Upper lobe of left lung (tissue), 6 donors: Measurements from ENCODE around the gene THAP4. TPM values are rescaled to one million over a fixed set of nuclear protein-coding genes. Genes with fewer than 3 reads are reported as not detected.

Experiments used
- ATAC-seq, 2 donors: fragments of 200-7000 bp; cut with Tn5 transposase; one replicate each; pipeline ENCODE4 v1.9.1; 2022; ENCODE audit warnings: mild to moderate bottlenecking in 2 of 2, moderate library complexity in 2 of 2; ENCODE audit not compliant: low FRiP score in 2 of 2
- DNase-seq, 2 donors: peaks; one replicate each; pipeline ENCODE4 v3.0.0-alpha.2; 2019 to 2020
- H3K27ac ChIP-seq, 4 donors: fragments of 200-600 bp; sonication (generic); one replicate each; pipeline ENCODE4 v1.5.1; 2016 to 2019
- H3K27me3 ChIP-seq, 4 donors: fragments of 200-600 bp; sonication (generic); one replicate each; pipeline ENCODE4 v1.5.1; 2017 to 2019
- H3K36me3 ChIP-seq, 4 donors: fragments of 200-600 bp; sonication (generic); one replicate each; pipeline ENCODE4 v1.5.1; 2016 to 2019
- H3K4me1 ChIP-seq, 4 donors: fragments of 200-600 bp; sonication (generic); one replicate each; pipeline ENCODE4 v1.5.1; 2018 to 2019
- H3K4me3 ChIP-seq, 4 donors: fragments of 200-600 bp; sonication (generic); one replicate each; pipeline ENCODE4 v1.5.1; 2017 to 2019; ENCODE audit warnings: mild to moderate bottlenecking in 2 of 4, moderate library complexity in 1 of 4
- H3K9me3 ChIP-seq, 4 donors: fragments of 200-600 bp; sonication (generic); one replicate each; pipeline ENCODE4 v1.5.1; 2018 to 2019
- CTCF ChIP-seq, 6 experiments: fragments of 450-650 bp in 4 of 6; fragments of 200-600 bp in 2 of 6; sonication (generic) in 2 of 6; IDR thresholded peaks; one replicate each; pipeline ENCODE4 v1.5.1; 2016 to 2019; ENCODE audit warnings: antibody characterized with exemption in 6 of 6
- EP300 ChIP-seq, 4 donors: sonication (generic); formaldehyde crosslinking; IDR thresholded peaks; one replicate each; pipeline ENCODE4 v1.5.1; 2017; ENCODE audit warnings: antibody characterized with exemption in 4 of 4, control low read depth in 2 of 4
- POLR2A ChIP-seq, 4 donors: fragments of 450-650 bp; IDR thresholded peaks; one replicate each; pipeline ENCODE4 v1.5.1; 2016 to 2017; ENCODE audit warnings: antibody characterized with exemption in 4 of 4, mild to moderate bottlenecking in 2 of 4
- POLR2AphosphoS5 ChIP-seq, 2 donors: sonication (generic); formaldehyde crosslinking; IDR thresholded peaks; one replicate each; pipeline ENCODE4 v1.5.1; 2017; ENCODE audit warnings: antibody characterized with exemption in 2 of 2
- WGBS, 2 donors: methylation state at CpG; one replicate each; pipeline ENCODE4 v1.1.5; 2017 to 2018; 5-methylcytosine and 5-hydroxymethylcytosine counted together
- total RNA-seq, 6 donors: library from RNA; depleted of rRNA in 4 of 6; stranded (reverse); fragments of >200 nt in 4 of 6; gene quantifications; one replicate each; pipeline versions ENCODE4 v1.1.0 to v1.2.1, GENCODE V29; 2016 to 2021
- donor health status: DM: no; HTN: no; CAD: no; lungs with moderate emphysema.
- donor health status: DM: no; HTN: yes; CAD: no; lungs with severe emphysema.

THAP4 gene
- total RNA-seq, 6 donors from 2014 or later: 36.6 to 85.9 (median 48.1) TPM

DNA sequence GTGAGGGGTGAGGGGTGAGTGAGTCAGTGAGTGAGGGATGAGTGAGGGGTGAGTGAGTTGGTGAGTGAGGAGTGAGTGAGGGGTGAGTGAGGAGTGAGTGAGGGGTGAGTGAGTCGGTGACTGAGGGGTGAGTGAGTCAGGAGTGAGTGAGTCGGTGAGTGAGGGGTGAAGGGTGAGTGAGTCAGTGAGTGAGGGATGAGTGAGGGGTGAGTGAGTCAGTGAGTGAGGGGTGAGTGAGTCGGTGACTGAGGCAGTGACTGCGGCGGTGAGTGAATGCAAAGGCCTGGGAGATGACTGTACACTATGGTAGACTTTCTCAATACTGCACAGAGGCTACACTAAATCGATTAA is 16.6 kb downstream of the THAP4 start:
- peaks cover 0 to 2% (median 0%) of the 10 kb centered on the region in 4 donors for H3K36me3 ChIP-seq
- no peak overlapping the region for H3K27ac ChIP-seq
- no peak for TF ChIP-seq POLR2AphosphoS5 (IDR thresholded peaks at IDR 0.05)
- TF ChIP-seq EP300 (IDR thresholded peaks at IDR 0.05): no peak
- no peak for TF ChIP-seq POLR2A (IDR thresholded peaks at IDR 0.05)
- peaks cover 8 to 29% (median 10%) of the 10 kb centered on the region in 4 donors for H3K4me1 ChIP-seq
- no peak for ATAC-seq
- WGBS, 2 donors: 86% methylated on average over 6 of the region's 6 CpGs
- H3K4me3 ChIP-seq: no peak overlapping the region
- no peak for DNase-seq
- no peaks in the 10 kb centered on the region for H3K27me3 ChIP-seq
- H3K9me3 ChIP-seq: no peaks in the 10 kb centered on the region

DNA sequence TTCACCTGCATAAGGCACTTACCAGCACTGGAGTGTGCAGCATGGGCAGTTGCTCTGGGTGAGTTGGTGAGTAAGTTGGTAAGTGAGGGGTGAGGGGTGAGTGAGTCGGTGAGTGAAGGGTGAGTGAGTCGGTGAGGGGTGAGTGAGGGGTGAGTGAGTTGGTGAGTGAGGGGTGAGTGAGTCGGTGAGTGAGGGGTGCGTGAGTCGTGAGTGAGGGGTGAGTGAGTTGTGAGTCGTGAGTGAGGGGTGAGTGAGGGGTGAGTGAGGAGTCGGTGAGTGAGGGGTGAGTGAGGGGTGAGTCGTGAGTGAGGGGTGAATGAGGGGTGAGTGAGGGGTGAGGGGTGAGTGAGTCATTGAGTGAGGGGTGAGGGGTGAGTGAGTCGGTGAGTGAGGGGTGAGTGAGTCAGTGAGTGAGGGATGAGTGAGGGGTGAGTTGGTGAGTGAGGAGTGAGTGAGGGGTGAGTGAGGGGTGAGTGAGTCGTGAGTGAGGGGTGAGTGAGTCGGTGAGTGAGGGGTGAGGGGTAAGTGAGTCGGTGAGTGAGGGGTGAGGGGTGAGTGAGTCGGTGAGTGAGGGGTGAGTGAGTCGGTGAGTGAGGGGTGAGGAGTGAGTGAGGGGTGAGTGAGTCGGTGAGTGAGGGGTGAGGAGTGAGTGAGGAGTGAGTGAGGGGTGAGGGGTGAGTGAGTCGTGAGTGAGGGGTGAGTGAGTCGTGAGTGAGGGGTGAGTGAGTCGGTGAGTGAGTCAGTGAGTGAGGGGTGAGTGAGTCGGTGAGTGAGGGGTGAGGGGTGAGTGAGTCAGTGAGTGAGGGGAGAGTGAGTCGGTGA is 17.1 kb downstream of the THAP4 start:
- Histone ChIP-seq H3K4me1 (peaks cover 8 to 31% (median 10%) of the 10 kb centered on the region in 4 donors), H3K36me3 (peaks cover 0 to 2% (median 0%) of the 10 kb centered on the region in 4 donors), H3K27me3 (no peaks in the 10 kb centered on the region), H3K9me3 (no peaks in the 10 kb centered on the region), H3K27ac (no peak overlapping the region), H3K4me3 (no peak overlapping the region)
- DNase-seq (no peak), ATAC-seq (no peak)
- no peak for TF ChIP-seq POLR2AphosphoS5 (IDR thresholded peaks at IDR 0.05)
- no peak for TF ChIP-seq CTCF (IDR thresholded peaks at IDR 0.05)
- no peak for TF ChIP-seq EP300 (IDR thresholded peaks at IDR 0.05)
- no peak for TF ChIP-seq POLR2A (IDR thresholded peaks at IDR 0.05)
- WGBS, 2 donors: 87 to 88% methylated on average over 10 to 19 of the region's 20 CpGs

- Histone ChIP-seq H3K9me3 (no peaks in the 10 kb centered on the region), H3K4me3 (no peak overlapping the region), H3K4me1 (peaks cover 8 to 31% (median 10%) of the 10 kb centered on the region in 4 donors), H3K27ac (peak overlapping the region in 2 of 4 donors; percentile 79 to 84), H3K27me3 (no peaks in the 10 kb centered on the region), H3K36me3 (peaks cover 0 to 2% (median 0%) of the 10 kb centered on the region in 4 donors)
- TF ChIP-seq EP300 (IDR thresholded peaks at IDR 0.05) (no peak), POLR2A (IDR thresholded peaks at IDR 0.05) (no peak), POLR2AphosphoS5 (IDR thresholded peaks at IDR 0.05) (no peak), CTCF (IDR thresholded peaks at IDR 0.05) (no peak)
- WGBS, 2 donors: 91 to 92% methylated on average over 11 of the region's 11 CpGs
- no peak for ATAC-seq
- no peak for DNase-seq
These were observed 18.1 kb downstream of the THAP4 start for GRCh38 chr2:241618829-241619228.

DNA sequence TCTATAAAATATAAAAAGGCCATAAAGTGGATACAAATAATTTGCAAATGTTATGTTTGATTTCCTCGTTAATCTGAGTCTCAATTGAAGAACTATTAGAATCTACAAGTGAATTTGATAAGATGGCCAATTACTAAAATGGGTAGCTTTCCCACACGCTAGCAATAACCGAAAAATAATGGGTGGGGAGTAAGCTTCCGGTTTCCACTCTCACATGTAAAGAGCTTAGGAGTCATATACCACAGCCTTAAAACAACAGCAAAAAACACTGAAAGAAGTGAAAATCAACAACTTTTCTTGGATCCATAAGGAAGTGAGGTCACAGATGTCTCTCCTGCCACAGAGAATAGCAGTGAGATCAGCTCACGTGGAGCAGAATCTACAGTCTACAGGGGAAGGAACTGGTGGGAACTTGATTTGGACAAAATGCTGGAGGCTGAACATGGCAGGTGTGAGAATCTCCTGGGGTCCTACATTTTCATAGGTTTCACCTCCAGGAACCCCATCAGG is 18.6 kb downstream of the THAP4 start:
- Histone ChIP-seq H3K36me3 (peaks cover 0 to 2% (median 0%) of the 10 kb centered on the region in 4 donors), H3K9me3 (no peaks in the 10 kb centered on the region), H3K27me3 (no peaks in the 10 kb centered on the region), H3K27ac (peak overlapping the region in 3 of 4 donors; percentile 72 to 84 (median 79)), H3K4me1 (peaks cover 8 to 31% (median 11%) of the 10 kb centered on the region in 4 donors), H3K4me3 (no peak overlapping the region)
- no peak for DNase-seq
- no peak for ATAC-seq
- TF ChIP-seq POLR2AphosphoS5 (IDR thresholded peaks at IDR 0.05) (no peak), CTCF (IDR thresholded peaks at IDR 0.05) (no peak), POLR2A (IDR thresholded peaks at IDR 0.05) (no peak), EP300 (IDR thresholded peaks at IDR 0.05) (no peak)
- 77 to 80% methylated on average over 5 of the region's 5 CpGs for WGBS, 2 donors

DNA sequence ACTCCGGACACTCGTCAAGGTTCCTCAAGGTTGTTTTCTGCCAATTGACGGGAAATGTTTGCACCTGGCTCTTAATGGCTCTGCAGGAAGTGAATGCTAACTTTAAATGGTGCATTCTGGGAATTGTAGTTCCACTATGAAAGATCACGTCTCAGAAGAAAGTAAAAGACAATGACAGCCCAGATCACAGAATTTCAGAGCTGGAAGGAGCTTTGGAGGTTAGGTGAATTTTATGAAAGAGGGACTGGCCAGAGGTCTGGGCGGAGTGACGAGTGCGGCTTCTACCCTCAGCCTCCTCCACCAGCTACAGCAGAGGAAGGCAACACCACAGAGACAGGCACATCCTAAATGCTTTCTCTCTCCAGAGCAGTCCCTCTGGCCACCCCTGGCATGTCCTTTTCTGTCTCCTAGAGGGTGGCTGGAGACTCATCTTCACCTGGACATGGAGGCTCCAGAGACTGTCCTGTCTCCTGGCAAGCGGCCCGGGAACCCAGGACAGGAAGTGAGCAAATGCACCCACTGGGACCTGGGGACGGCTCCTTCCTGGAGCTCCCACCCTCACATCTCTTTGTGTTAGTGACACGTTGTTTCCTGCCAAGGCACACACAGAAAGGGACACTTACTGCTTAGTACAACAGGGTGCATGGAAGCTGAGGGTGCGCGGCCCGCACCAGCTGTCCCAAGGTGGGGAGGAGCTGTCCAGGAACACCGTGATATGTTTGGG is 19.4 kb downstream of the THAP4 start:
- ATAC-seq (peak; percentile 32 to 57), DNase-seq (peak in 1 of 2 donors; percentile 39)
- H3K4me1 ChIP-seq: peaks cover 8 to 33% (median 12%) of the 10 kb centered on the region in 4 donors
- 41 to 53% methylated on average over 12 to 15 of the region's 15 CpGs for WGBS, 2 donors
- peak overlapping the region; percentile 67 to 84 (median 76) for H3K27ac ChIP-seq
- H3K27me3 ChIP-seq: no peaks in the 10 kb centered on the region
- H3K4me3 ChIP-seq: peak overlapping the region in 3 of 4 donors; percentile 32 to 50 (median 46)
- peaks cover 0 to 2% (median 0%) of the 10 kb centered on the region in 4 donors for H3K36me3 ChIP-seq
- H3K9me3 ChIP-seq: no peaks in the 10 kb centered on the region
- TF ChIP-seq CTCF (IDR thresholded peaks at IDR 0.05): no peak
- TF ChIP-seq POLR2AphosphoS5 (IDR thresholded peaks at IDR 0.05): peak in 1 of 2 donors; percentile 34
